IPS-11a (cell line): ENCODE results near the gene ASXL1.

ENCODE experiments used
- H3K4me3 ChIP-seq: one replicate; pipeline ENCODE4 v1.5.1; 2013; ENCODE audit warnings: low read depth, low read length, control low read depth

ASXL1 gene

GRCh38 chr20:32477594-32478512 lies 119.7 kb downstream of the ASXL1 start:
- no peak overlapping the region for H3K4me3 ChIP-seq

- no peak overlapping the region for H3K4me3 ChIP-seq
Measured at GRCh38 chr20:32478576-32478975, 120.4 kb downstream of the ASXL1 start.

- H3K4me3 ChIP-seq = no peak overlapping the region
Measured at GRCh38 chr20:32479012-32479411, 120.9 kb downstream of the ASXL1 start.

- H3K4me3 ChIP-seq = no peak overlapping the region
Measured at GRCh38 chr20:32479697-32480171, 121.6 kb downstream of the ASXL1 start.

GRCh38 chr20:32480371-32481241 lies 122.5 kb downstream of the ASXL1 start:
- H3K4me3 ChIP-seq = no peak overlapping the region

- H3K4me3 ChIP-seq = peak overlapping the region; percentile 84
Measured at GRCh38 chr20:32481311-32482142, 123.4 kb downstream of the ASXL1 start.

- H3K4me3 ChIP-seq = peak overlapping the region; percentile 84
Measured at GRCh38 chr20:32482143-32482441, 124.0 kb downstream of the ASXL1 start.

- peak overlapping the region; percentile 84 for H3K4me3 ChIP-seq
Measured at GRCh38 chr20:32482442-32483261, 124.5 kb downstream of the ASXL1 start.

GRCh38 chr20:32483351-32484224 lies 125.5 kb downstream of the ASXL1 start:
- H3K4me3 ChIP-seq = peak overlapping the region; percentile 71

GRCh38 chr20:32484225-32484957 lies 126.3 kb downstream of the ASXL1 start:
- H3K4me3 ChIP-seq = peak overlapping the region; percentile 71

- H3K4me3 ChIP-seq = peak overlapping the region; percentile 71
Measured at GRCh38 chr20:32484958-32485769, 127.0 kb downstream of the ASXL1 start.

GRCh38 chr20:32485770-32486478 lies 127.8 kb downstream of the ASXL1 start:
- no peak overlapping the region for H3K4me3 ChIP-seq

GRCh38 chr20:32487381-32487780 lies 129.2 kb downstream of the ASXL1 start:
- H3K4me3 ChIP-seq = no peak overlapping the region

- no peak overlapping the region for H3K4me3 ChIP-seq
Measured at GRCh38 chr20:32488066-32488838, 130.1 kb downstream of the ASXL1 start.
